EL (cell line): Measurements from ENCODE around the gene CFAP74.

ENCODE experiments used
- DNase-seq: peaks from one replicate; pipeline ENCODE4 v3.0.0-alpha.2; 2016

Gene CFAP74

DNA sequence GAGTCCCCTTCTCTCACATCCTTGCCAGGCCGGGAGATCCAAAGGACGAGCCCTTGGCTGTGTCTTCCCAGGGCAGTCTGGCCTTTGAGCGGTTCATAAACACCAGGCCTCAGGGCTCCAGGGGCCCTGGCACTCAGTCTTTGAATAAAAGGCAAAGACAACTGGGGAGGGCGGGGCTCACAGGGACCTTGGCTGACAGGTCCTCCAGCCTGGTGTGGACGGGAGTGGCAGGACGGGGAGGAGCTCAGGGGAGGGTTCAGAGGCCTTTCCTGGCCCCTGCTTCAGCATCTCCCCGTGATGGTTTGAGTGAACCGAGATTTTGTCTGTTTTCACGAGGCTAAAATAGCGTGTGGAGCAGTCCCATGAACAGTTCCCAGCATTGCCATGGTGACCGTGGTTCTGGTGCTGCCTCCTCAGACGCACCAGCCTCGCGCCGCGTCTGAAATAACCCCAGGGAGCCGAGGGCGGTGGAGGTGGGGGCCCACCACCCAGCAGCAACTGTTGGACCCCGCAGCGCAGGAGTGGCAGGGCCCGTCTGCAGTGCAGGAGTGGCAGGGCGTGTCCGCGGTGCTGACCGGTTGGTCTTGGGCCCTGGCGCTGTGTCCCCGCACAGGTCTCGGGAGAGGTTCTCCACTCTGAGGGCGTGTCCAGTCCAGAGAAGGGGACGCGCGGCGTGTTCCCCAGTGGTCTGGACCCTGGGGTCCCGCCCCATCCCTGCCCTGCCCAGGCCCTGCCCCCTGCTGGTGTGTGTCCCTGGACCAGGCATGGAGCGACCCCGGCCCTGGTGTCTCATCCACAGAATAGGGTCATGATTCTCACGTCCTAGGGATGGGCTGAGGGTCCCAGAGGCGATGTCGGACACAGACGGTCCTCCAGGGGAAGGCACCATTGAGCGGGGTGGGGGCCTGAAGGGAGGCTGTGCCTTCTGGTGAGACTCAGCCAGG lies 39.5 kb upstream of the CFAP74 start:
- no peak for DNase-seq

- DNase-seq = no peak
Measured at GRCh38 chr1:2041887-2042286, 38.3 kb upstream of the CFAP74 start.

- no peak for DNase-seq
Measured at GRCh38 chr1:2041305-2041704, 37.7 kb upstream of the CFAP74 start.

DNA sequence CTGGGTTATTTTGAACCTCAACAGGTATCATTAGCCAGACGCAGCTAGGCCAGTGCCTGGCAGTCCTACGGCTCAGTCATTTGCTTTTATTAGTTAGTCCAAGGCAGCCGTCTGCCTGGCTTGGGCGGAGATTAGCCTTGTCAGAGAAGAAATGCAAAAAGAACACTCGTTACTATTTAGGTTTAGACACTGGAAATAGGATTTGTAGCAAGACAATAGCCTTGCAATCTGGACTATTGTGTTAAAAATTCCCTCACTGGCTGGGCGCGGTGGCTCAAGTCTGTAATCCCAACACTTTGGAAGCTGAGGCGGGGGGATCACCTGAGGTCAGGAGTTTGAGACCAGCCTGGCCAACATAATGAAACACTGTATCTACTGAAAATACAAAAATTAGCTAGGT lies 35.7 kb upstream of the CFAP74 start:
- DNase-seq = no peak

GRCh38 chr1:2038229-2038628 lies 34.6 kb upstream of the CFAP74 start:
- DNase-seq = no peak

- no peak for DNase-seq
Measured at GRCh38 chr1:2037314-2037979, 33.9 kb upstream of the CFAP74 start.

GRCh38 chr1:2036287-2036686 lies 32.7 kb upstream of the CFAP74 start:
- DNase-seq = no peak

DNA sequence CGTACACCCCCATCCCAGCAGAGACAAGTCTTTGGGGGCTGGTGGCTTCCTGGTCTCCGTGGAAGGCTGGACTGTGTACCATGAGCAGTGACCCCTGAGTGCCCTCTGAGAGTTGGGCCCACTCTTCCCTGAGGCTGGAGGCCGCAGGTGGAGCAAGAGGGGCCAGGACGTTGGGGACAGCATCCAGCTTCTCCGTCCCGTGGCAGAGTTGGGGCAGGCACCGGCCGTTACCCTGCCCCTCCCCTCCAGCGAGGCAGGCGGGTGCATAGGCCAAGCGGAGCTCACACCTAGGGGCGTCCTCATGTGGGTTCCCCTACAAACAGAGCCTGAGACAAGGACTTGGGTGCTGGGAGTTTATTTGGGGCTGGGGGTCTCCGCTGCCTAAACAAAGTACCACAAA lies 29.6 kb upstream of the CFAP74 start:
- DNase-seq = no peak

GRCh38 chr1:2032737-2033136 lies 29.2 kb upstream of the CFAP74 start:
- DNase-seq = no peak

DNA sequence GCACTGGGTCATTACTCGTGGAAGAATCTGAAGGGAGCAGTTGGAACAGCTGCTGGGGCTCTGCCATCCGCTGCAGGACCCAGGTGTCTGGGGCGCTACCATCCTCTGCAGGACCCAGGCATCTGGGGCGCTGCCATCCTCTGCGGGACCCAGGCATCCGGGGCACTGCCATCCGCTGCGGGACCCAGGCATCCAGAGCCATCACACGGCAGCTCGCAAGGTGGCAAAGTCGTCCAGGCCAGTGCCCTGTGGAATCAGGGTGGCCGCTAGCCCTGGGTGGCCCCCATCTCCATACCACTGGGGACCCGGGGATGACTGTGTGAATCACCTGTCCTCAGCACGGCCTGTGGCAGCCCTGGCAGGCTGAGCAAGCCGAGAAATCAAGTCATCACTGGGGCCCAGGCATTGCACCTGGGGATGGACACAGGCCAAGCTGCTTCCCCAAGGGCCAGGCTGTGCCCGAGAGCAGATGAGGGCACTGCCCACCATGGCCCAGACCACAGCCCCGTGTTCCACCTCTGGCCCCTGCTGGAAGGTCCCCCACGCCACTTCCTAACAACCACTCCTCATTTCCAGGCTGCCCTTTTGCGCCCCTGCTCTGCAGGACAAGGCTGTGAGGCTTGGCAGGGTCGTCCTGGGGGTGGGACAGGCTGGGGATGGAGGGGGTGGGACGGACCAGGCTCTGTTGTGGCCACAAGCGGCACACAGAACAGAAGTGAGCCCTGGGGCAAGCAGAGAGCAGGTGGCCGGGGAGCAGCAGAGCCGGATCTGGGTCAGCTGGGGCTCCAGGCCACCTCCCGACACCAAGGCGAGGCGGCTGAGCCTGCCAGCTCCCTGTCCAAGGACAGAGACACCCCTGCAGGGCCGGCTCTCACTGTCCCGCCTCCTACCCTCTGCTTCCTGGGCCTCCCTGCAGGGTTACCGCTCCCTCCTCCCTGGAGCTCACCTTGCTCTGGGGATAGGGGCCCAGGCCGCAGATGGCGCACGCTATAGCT lies 28.3 kb upstream of the CFAP74 start:
- no peak for DNase-seq

GRCh38 chr1:2030076-2030871 lies 26.7 kb upstream of the CFAP74 start:
- no peak for DNase-seq

GRCh38 chr1:2029561-2029960 lies 26.0 kb upstream of the CFAP74 start:
- DNase-seq = no peak

DNA sequence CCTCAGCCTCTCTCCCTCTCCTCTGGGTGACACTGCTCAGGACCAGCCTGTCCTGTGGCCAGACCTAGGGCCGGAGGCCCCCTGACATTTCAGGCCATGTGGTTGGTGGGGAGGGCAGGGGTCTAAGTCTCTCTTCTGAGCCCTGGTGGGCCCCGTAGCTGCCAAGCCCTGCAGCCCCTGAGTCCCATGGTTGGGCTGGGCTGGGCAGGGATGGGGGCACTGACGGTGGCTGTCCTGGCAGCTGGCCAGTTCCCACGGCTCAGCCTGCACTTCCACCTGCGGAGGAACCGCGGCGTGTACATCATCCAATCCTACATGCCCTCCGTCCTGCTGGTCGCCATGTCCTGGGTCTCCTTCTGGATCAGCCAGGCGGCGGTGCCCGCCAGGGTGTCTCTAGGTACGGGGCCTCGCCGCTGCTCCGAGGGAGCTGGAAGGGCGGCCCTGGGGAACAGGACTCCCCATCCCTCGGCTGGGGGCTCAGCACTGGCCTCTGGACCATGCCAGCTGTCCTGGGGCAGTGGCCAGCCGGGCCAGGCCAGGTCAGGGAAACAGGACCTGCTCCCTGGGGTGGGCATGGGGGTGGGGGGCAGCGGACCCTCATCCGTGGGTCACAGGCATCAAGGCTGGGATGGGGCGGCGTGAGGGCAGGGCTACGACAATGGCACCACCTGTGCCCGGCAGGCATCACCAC lies 25.4 kb upstream of the CFAP74 start:
- DNase-seq = no peak

GRCh38 chr1:2027961-2028583 lies 24.5 kb upstream of the CFAP74 start:
- no peak for DNase-seq

GRCh38 chr1:2025491-2025981 lies 21.9 kb upstream of the CFAP74 start:
- no peak for DNase-seq

GRCh38 chr1:2024887-2025286 lies 21.3 kb upstream of the CFAP74 start:
- DNase-seq = no peak

DNA sequence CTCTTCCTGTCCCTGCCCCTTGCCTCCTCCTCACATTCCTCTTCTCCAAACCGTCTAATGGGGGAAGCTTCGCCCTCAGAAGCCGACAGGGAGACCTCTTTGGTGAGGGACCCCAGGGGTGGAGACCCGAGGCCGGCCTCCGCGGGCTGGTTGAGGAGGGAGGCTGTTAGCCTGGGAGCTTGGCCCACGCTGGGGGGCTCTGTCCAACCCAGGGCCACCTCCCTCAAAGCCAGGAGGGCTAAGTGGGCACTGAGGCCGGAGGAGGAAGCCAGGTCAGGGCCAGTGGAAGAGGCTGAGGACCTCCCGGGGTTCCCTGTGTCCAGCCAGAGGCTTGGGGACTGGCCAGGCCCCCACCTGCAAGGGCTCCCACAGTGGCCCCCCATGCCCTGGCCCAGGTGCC lies 20.9 kb upstream of the CFAP74 start:
- no peak for DNase-seq

DNA sequence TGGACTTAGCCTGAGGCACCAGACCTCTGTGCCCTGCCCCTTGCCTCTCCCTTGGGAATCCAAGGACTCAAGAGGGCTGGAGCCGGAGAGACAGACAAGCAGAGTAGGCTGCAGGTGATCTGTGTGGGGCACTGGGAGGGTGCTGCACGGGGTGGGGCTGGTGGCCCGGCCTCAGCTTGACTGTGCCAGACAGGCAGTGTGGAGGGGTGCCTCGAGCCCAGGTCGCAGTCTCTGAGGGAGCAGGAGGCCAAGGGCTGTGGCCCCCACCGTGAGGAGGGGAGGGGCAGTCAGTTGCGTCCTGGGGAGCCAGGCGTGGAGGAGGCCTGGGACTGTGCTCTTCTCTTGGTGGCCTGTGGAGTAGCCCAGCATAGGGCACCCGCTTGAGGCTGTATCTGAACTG lies 19.6 kb upstream of the CFAP74 start:
- no peak for DNase-seq

- no peak for DNase-seq
Measured at GRCh38 chr1:2022063-2022770, 18.6 kb upstream of the CFAP74 start.

DNA sequence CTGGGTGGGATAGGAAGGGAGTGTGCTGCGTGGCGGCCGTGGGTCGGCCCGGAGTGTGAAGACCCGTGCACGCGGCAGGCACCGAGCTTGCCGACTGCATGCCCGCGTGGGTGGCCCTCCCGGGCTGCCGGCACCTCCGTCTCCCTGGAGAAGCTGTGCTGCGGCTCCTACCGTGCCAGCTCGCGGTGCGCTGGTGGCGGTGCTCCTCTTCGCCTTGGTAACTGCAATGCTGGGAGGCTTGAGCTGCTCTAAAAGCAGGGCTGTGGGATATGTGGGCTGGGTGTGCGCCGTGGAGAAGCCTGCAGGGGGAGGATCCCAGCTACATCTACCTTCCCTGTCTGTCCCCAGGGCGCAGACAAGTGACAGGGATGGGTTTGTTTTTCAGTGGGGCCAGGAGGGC lies 18.0 kb upstream of the CFAP74 start:
- no peak for DNase-seq
